Measurements from ENCODE around the gene GPR142. TPM values are rescaled to one million over a fixed set of nuclear protein-coding genes. Genes with fewer than 3 reads are reported as not detected.

Gene GPR142
- total and polyA plus RNA-seq, 2 donors from 2014 or later, result not detected

DNA sequence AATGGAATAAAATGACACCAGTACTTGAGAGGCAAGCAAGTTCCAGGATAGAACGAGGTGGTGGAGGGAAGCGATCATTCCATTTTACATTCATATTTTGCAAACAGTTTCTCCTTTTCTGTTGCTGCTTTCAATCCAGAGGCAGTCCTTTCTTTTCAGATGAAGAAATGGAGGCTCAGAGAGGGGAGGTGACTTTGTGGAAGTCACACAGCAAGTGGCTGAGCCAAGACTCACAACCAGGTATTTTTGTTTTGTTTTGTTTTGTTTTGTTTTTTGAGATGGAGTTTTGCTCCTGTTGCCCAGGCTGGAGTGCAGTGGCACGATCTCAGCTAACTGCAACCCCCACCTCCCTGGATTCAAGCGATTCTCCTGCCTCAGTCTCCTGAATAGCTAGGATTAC, 29.3 kb downstream of the GPR142 start:
- no peak overlapping the region for H3K4me3 ChIP-seq (ENCODE audit: low read length in 3 of 3)
- no peak for FAIRE-seq
- DNase-seq, result no peak

DNA sequence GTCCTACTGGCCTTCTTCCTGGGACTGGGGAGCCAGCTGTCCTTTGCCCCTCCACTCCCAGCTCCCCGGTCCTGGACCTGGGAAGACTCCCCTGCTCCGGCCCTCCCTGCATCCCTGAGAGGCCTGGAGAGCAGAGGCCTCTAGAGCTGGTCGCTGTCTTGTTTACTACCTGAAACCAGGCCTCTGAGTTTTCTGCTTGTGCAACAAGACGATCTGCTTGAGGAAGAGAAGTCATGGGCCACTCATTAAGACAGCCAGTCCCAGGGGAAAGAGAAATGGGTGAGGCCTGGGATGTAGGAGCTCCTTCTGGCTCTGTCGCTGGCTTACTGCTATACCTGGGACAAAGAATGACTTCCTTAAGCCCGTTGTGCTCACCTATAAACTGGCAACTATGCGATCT, 34.7 kb downstream of the GPR142 start:
- TF ChIP-seq, protein P1, sequence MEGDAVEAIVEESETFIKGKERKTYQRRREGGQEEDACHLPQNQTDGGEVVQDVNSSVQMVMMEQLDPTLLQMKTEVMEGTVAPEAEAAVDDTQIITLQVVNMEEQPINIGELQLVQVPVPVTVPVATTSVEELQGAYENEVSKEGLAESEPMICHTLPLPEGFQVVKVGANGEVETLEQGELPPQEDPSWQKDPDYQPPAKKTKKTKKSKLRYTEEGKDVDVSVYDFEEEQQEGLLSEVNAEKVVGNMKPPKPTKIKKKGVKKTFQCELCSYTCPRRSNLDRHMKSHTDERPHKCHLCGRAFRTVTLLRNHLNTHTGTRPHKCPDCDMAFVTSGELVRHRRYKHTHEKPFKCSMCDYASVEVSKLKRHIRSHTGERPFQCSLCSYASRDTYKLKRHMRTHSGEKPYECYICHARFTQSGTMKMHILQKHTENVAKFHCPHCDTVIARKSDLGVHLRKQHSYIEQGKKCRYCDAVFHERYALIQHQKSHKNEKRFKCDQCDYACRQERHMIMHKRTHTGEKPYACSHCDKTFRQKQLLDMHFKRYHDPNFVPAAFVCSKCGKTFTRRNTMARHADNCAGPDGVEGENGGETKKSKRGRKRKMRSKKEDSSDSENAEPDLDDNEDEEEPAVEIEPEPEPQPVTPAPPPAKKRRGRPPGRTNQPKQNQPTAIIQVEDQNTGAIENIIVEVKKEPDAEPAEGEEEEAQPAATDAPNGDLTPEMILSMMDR (IDR thresholded peaks at IDR 0.05; ENCODE audit: borderline replicate concordance, extremely low read depth, insufficient read depth), result no peak
- Histone ChIP-seq H3K27me3 (ENCODE audit: control insufficient read depth, insufficient read depth, low read length) (no peaks in the 10 kb centered on the region), H3K27ac (ENCODE audit: low read depth in 2 of 2, low read length in 2 of 2) (no peak overlapping the region), H3K9ac (ENCODE audit: low read length in 3 of 3) (no peak overlapping the region), H3K4me1 (ENCODE audit: control insufficient read depth in 2 of 3, insufficient read depth in 2 of 3, low read depth in 1 of 3, low read length in 3 of 3) (no peaks in the 10 kb centered on the region), H3K4me3 (ENCODE audit: low read length in 3 of 3) (no peak overlapping the region), H3K9me3 (ENCODE audit: control insufficient read depth in 2 of 3, insufficient read depth in 1 of 3, low read length in 3 of 3) (no peaks in the 10 kb centered on the region), H3K36me3 (ENCODE audit: control insufficient read depth in 2 of 3, insufficient read depth in 3 of 3, low read length in 3 of 3) (no peaks in the 10 kb centered on the region)
- FAIRE-seq (no peak), DNase-seq (no peak)
- intact Hi-C loops (cut with DNase I), result no loop called here

More for the DNA sequence above, 29.3 kb downstream of the GPR142 start:
- TF ChIP-seq, protein P1 (IDR thresholded peaks at IDR 0.05; ENCODE audit: borderline replicate concordance, extremely low read depth, insufficient read depth), result no peak
- Histone ChIP-seq H3K4me1 (ENCODE audit: control insufficient read depth in 2 of 3, insufficient read depth in 2 of 3, low read depth in 1 of 3, low read length in 3 of 3) (no peaks in the 10 kb centered on the region), H3K27me3 (ENCODE audit: control insufficient read depth, insufficient read depth, low read length) (no peaks in the 10 kb centered on the region), H3K9me3 (ENCODE audit: control insufficient read depth in 2 of 3, insufficient read depth in 1 of 3, low read length in 3 of 3) (no peaks in the 10 kb centered on the region), H3K27ac (ENCODE audit: low read depth in 2 of 2, low read length in 2 of 2) (no peak overlapping the region), H3K9ac (ENCODE audit: low read length in 3 of 3) (no peak overlapping the region), H3K36me3 (ENCODE audit: control insufficient read depth in 2 of 3, insufficient read depth in 3 of 3, low read length in 3 of 3) (no peaks in the 10 kb centered on the region)
- intact Hi-C loops (cut with DNase I), result no loop called here

DNA sequence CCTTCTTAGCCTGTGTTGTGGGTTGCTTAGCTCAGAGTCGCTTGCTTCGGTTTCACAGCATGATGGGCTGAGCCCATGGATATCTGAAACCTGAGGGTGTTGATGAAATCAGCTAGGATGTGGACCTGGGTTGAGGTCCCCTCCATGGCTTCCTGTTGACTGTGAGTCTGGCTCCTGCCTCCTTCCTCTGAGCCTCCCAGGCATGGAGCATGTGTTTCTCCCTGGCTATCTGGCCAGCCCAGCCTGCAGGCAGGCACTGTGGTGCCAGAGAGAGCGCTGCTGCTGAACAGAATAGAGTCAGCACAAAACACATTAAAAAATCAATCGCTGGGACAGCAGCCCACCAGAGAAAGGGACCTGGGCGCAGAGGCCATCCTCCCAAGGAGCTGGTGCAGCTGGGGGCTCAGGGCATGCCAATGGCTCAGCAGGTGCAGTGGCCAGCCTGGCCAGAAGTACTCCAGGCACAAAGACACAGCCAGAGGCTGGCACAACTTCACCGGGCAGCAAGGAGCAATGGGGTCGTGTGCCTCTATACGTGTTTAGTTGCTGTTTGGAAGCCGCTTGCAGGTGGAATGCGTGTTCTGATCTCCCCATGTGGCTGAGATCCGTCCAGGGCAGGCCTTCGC, 36.3 kb downstream of the GPR142 start:
- H3K27ac ChIP-seq (ENCODE audit: low read depth in 2 of 2, low read length in 2 of 2), result no peak overlapping the region
- no peaks in the 10 kb centered on the region for H3K9me3 ChIP-seq (ENCODE audit: control insufficient read depth in 2 of 3, insufficient read depth in 1 of 3, low read length in 3 of 3)
- FAIRE-seq, result no peak
- TF ChIP-seq, protein P1 (IDR thresholded peaks at IDR 0.05; ENCODE audit: borderline replicate concordance, extremely low read depth, insufficient read depth), result no peak
- no peak for DNase-seq
- no peak overlapping the region for H3K9ac ChIP-seq (ENCODE audit: low read length in 3 of 3)
- no peaks in the 10 kb centered on the region for H3K27me3 ChIP-seq (ENCODE audit: control insufficient read depth, insufficient read depth, low read length)
- no peak overlapping the region for H3K4me3 ChIP-seq (ENCODE audit: low read length in 3 of 3)
- intact Hi-C loops (cut with DNase I), result no loop called here
- no peaks in the 10 kb centered on the region for H3K4me1 ChIP-seq (ENCODE audit: control insufficient read depth in 2 of 3, insufficient read depth in 2 of 3, low read depth in 1 of 3, low read length in 3 of 3)
- H3K36me3 ChIP-seq (ENCODE audit: control insufficient read depth in 2 of 3, insufficient read depth in 3 of 3, low read length in 3 of 3), result no peaks in the 10 kb centered on the region

DNA sequence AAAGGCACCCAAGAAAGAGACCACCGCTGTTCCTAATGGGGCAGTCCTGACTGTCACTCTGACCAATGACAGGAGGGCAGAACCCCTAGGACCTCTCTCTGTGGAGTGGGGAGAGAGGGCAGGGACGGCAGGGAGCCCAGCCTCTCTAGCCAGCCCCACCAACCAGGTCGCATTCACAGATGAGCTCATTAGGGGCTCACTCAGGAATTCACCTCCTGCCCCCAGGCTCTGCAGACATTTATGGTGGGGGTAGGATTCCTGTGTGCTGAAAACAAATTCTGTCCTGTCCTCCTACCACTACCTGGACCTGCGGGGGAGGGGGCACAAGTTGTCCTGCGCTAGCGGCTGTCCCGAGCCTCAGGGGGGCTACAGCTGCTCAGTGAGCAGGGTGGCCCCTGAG, 36.9 kb downstream of the GPR142 start:
- FAIRE-seq (no peak), DNase-seq (peak in 1 of 5 donors; percentile 32)
- H3K27me3 ChIP-seq (ENCODE audit: control insufficient read depth, insufficient read depth, low read length), result no peaks in the 10 kb centered on the region
- H3K4me1 ChIP-seq (ENCODE audit: control insufficient read depth in 2 of 3, insufficient read depth in 2 of 3, low read depth in 1 of 3, low read length in 3 of 3), result no peaks in the 10 kb centered on the region
- no peak overlapping the region for H3K4me3 ChIP-seq (ENCODE audit: low read length in 3 of 3)
- H3K9ac ChIP-seq (ENCODE audit: low read length in 3 of 3), result no peak overlapping the region
- H3K27ac ChIP-seq (ENCODE audit: low read depth in 2 of 2, low read length in 2 of 2), result no peak overlapping the region
- TF ChIP-seq, protein P1 (IDR thresholded peaks at IDR 0.05; ENCODE audit: borderline replicate concordance, extremely low read depth, insufficient read depth), result no peak
- intact Hi-C loops (cut with DNase I), result no loop called here
- no peaks in the 10 kb centered on the region for H3K9me3 ChIP-seq (ENCODE audit: control insufficient read depth in 2 of 3, insufficient read depth in 1 of 3, low read length in 3 of 3)
- H3K36me3 ChIP-seq (ENCODE audit: control insufficient read depth in 2 of 3, insufficient read depth in 3 of 3, low read length in 3 of 3), result no peaks in the 10 kb centered on the region

All from kidney (tissue), 14 donors.